ENCODE measurements around the gene SNX2. TPM values are rescaled to one million over a fixed set of nuclear protein-coding genes. Genes with fewer than 3 reads are reported as not detected.

SNX2 gene
- total RNA-seq, 1 donor from 2014 or later: 28.8 TPM

DNA sequence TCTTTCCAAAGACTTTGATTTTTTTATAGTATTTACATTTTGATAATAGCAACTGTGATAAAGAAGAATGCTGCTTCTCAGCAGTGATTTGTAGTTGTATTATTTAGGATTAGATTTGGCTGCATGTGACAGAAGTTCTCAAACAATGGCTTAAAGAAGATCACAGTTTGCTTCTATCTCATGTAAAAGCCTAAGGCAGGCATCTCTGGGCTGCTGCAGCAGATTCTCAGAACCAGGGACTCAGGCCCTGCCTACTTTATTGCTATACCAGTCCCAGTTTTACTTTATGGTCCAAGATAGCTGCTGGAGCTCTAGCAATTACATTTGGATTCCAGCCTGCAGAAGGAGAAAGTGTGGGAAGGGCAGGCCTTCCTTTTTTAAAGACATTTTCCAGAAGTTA lies 8.8 kb upstream of the SNX2 start:
- no peak for DNase-seq (ENCODE audit: low spot score)
- intact Hi-C loops (cut with DNase I): no loop called here

DNA sequence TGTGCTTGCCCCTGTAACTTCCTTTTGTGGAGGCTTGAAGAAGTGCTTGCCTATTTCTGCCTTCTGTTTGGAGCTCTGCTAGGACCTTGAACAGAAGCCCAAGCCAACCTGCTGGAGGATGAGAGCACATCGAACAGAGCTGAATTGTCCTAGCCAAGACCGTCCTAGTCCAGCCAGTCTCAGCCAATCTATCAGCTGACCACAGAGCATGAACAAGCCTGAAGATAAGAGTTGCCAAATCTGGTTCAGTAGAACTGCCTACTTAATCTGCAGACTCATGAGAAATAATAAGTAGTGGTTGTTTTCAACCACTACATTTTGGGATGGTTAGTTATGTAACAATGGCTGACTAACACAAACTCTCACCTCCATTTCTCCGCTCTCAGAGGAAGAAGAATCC lies 4.4 kb upstream of the SNX2 start:
- intact Hi-C loops (cut with DNase I): no loop called here
- no peak for DNase-seq (ENCODE audit: low spot score)

DNA sequence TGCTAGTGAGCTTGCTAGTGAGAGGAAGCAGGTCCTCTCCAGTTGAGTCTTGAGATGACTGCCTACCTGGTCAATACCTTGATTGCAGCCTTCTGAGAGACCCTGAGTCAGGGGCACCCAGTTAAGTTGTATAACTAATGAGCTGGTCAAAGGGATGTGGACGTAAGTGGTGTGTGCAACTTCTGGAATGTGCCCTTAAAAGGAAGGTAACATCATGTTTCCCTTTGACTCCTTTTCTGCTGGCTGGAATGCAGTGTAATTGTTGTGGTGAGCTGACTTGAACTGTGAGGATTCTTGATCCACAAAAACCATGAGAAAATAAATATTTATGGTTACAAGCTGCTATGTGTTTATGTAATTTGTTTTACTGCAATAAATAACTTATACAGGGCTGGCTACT lies 2.4 kb upstream of the SNX2 start:
- intact Hi-C loops (cut with DNase I): no loop called here
- no peak for DNase-seq (ENCODE audit: low spot score)

DNA sequence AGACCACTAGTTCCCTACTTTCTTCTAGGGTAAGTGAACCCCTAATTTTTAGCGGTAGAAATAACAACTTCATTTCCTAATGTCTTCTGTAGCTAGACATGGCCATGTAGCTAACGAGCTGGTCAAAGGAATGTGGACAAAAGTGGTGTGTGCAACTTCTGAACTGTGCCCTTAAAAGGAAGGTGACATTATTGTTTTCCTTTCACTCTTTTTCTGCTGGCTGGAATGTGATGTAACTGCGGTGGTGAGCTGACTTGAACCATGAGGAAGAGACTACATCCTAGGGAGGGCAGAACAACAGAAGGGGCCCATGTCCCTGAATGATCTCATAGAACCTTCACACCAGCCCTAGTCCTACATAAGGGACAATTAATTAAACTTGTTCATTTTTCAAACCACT lies 1.3 kb upstream of the SNX2 start:
- intact Hi-C loops (cut with DNase I): loop anchor here (2.0 kb wide), 1 partner anchor 71 kb away; the partner anchor contains the start of gene SNX24
- DNase-seq (ENCODE audit: low spot score): no peak

DNA sequence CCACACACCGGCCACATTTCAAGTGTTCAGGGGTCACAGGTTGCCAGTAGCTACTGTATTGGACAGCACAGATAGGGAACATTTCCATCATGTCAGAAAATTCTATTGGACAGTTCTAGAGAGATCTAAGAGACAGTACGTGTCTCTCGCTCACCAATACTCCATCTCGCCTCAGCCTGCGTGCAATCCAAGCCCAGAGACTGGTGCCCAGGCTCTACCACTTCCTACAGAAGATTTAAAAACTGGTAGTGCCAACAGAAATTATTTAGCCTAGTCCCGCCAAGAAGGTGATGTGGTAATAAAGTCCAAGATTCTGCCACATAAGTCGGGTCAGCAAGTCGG lies 390 bp upstream of the SNX2 start:
- intact Hi-C loops (cut with DNase I): loop anchor here (2.0 kb wide), 1 partner anchor 70 kb away; the partner anchor contains the start of gene SNX24
- no peak for DNase-seq (ENCODE audit: low spot score)

DNA sequence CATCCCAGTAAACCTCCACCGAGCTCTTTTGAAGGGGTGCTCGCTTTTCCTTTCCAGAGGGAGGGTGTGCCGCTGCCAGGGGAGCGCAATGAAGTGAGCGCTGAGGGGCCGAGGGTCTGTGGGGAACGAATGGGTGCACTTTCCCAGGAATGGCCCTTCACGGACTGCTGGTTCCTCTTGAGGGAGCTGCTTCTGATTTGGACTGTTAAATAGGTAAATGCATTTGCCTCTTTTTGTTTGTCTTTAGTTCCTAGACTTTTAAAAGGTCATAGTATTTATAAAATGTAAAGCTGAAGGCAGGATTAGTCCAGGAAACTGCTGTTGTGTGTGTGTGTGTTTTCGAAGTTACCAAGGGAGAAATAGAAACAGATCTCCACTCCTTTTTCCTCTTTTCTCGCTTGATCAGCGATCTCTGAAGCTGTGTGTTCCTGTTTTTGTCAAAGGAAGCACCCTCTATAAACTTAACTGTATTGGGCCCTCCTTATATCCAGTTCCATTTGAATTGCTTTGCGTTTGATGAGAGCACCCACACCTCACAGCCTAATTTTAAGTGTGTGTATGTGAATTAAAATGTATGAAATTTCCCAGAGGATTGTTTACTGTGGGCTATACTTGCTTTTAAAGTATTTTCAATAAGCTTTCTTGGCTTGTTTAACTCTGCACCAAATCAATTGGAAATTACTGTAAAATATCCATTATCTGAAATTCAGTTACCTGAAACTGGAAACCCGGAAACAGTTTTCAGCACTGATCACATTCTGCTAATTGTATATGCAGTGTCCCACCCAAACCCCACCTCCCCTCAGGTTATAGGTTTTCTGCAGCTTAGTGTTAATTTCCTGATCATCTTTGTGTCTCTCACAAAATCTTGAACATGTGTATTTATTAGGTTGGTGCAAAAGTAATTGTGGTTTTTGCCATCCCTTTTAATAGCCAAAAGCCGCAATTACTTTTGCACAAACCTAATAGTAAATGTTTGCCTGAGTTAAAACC lies 966 bp downstream of the SNX2 start:
- DNase-seq (ENCODE audit: low spot score): no peak
- intact Hi-C loops (cut with DNase I): loop anchor here (2.0 kb wide), 1 partner anchor 69 kb away; the partner anchor contains the start of gene SNX24

DNA sequence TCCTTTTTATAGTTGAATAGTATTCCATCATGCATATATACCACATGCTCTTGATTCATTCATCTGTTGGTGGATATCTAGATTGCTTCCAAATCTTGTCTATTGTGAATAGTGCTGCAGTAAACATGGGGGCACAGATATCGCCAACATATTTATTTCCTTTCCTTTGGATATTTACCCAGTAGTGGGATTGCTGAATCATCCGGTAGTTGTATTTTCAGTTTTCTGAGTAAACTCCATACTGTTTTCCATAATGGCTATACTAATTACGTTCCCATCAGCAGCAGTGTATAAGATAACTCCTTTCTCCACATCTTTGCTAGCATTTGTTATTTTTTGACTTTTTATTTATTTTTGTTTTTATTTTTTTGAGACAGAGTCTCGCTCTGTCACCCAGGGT lies 3.3 kb downstream of the SNX2 start:
- intact Hi-C loops (cut with DNase I): no loop called here
- no peak for DNase-seq (ENCODE audit: low spot score)

DNA sequence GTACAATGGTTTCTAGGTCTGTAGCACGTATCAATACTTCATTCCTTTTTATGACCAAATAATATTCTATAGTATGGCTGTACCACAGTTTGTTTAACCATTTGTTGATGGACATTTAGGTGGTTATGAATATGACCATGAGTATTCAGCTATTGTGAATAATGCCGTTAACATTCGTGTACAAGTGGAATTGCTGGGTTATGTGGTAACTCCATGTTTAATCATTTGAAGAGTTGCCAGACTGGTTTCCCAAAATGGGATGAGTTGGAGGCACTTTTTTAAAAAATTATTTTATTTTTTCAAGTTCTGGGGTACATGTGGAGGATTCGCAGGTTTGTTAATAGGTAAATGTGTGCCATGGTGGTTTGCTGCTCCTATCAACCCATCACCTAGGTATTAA lies 4.6 kb downstream of the SNX2 start:
- no peak for DNase-seq (ENCODE audit: low spot score)
- intact Hi-C loops (cut with DNase I): no loop called here

DNA sequence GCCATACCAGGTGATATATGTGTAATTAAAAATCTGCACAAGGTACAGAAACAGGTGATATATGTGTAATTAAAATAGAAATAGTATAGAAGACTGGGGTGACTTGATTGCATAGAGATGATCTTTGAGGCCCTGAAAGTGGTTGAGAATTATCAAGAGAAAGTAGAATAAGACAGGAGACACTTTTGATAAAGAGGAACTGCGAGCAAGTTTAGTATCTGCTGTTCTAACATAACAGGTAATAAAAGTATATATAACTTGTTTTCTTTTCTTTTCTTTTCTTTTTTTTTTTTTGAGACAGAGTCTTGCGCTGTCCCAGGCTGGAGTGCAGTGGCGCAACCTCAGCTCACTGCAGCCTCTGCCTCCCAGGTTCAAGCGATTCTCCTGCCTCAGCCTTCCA lies 5.4 kb downstream of the SNX2 start:
- DNase-seq (ENCODE audit: low spot score): no peak
- intact Hi-C loops (cut with DNase I): no loop called here

DNA sequence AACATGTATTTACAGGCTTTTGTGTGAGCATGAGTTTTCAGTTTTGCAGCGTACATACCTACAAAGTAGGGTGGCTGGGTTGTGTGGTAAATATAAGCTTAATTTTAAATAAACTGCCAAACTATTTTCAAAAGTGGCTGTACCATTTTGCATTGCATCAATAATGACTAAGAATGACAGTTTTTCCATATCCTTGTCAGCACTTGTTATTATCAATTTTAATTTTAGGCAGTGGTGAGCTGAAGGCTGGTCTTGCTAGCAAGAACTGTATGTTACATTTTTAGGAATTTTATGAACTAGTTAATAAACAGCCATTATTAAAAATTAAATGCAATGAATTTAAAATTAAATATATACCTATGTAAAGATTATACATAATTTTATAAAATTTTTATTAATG lies 6.6 kb downstream of the SNX2 start:
- intact Hi-C loops (cut with DNase I): no loop called here
- DNase-seq (ENCODE audit: low spot score): no peak

DNA sequence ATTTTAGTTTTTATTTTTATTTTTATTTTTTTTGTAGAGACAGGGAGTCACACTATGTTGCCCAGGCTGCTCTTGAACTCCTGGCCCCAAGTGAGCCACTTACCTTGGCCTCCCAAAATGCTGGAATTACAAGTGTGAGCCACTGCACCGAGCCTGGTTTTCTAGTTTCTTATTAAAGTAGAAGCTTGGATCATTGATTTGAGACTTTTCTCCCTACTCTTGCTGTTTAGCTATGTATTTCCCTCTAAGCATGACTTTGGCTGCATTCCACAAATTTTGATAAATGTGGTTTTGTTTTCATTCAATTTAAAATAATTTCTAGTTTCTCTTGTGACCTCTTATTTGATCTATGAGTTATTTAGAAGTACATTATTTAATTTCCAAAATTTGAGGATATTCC lies 10.4 kb downstream of the SNX2 start:
- intact Hi-C loops (cut with DNase I): no loop called here
- DNase-seq (ENCODE audit: low spot score): no peak

DNA sequence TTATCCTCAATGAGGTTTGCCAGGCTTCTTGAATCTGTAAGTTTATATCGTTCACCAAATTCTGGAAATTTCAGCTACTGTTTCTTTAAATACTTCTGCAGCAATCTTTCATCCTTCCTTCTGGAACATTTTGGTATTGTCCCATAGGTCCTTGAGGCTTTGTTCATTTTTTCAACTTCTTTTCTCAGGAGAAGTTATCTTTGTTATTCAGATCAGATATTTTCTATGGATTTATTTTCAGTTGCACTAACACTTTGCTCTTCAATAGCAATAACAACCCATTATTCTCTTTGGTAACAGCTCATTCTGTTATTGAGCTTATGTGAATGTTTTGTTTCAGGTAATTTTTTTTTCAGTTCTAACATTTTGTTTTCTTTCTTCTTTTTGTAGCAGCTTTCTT lies 13.5 kb downstream of the SNX2 start:
- intact Hi-C loops (cut with DNase I): no loop called here
- no peak for DNase-seq (ENCODE audit: low spot score)

DNA sequence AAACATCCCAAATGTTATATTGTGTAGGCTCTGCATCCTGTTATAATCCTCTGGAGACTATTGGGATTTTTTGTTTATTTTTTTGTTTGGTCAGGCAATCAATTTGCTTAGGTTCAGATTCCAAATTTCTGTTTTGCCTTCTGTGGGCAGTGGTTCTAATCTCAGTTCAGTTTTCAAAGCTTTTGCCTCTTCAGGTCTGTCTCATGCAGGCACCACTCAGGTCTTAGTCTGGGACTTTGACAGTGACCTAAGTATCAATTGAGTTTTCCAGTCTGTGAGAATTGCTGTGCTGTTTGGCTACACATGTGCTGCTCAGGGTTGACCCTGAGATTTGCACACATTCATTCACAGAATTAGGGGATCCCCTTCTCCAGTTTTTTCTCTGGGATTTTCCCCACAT lies 14.1 kb downstream of the SNX2 start:
- no peak for DNase-seq (ENCODE audit: low spot score)
- intact Hi-C loops (cut with DNase I): no loop called here

DNA sequence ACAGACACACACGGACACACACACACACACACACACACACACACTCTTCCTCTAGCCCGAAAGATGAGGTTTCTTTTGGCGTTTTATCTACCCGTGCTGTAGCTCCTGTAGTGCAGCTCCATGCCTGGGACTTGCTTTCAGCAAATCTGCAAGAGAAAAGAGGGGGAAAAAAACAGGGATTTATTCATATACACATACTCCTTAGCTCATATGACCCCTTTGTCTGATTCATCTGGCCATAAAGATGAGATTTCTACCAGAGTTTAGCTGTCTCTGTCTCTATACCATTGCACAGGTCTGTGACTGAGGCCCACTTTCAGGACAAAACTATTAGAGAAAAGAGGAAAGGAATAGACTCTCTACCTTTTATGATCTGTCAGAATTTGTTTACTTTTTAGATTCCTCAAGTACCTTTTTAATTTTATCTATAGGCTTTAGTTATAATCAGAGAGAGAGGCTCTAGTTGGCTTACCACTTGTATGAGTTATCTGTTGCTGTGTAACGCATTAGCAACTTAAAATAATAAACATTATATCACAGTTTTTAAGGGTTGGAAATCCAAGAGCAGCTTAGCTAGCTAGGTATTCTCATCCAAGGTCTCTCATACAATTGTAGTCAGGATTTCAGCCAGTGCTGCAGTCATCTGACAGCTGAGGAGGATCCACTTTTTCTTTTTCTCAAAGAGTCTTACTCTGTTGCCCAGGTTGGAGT lies 14.7 kb downstream of the SNX2 start:
- intact Hi-C loops (cut with DNase I): no loop called here
- DNase-seq (ENCODE audit: low spot score): no peak

DNA sequence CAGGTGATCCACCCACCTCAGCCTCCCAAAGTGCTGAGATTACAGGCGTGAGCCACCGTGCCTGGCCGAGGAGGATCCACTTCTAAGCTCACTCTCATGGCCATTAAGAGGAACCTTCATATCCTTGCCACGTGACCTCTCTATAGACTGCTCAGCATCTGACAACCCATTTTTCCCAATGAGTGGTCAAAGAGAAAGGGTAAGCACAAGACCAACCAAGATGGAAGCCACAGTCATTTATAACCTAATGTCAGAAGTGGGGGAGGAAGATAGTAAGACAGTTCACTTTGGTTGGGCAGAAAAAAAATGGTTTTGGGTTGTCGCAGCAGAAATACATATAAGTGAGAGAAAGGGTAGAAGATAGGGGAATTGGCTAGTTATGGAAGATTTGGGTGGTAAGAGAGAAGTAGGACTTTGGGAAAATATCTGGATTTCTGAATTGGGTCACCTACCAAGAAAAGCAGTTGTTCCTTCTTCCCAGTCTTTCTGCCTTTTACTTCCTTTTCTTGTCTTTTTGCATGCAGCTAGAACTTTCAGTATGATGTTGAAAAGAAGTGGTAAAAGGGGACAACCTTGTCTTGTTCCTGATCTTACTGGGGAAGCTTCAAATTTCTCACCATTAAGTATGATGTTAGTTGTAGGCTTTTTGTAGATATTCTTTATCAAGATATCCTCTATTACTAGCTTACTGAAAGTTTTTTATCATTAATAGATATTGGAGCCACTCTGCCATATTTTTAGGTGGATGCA lies 15.6 kb downstream of the SNX2 start:
- intact Hi-C loops (cut with DNase I): no loop called here
- DNase-seq (ENCODE audit: low spot score): no peak

DNA sequence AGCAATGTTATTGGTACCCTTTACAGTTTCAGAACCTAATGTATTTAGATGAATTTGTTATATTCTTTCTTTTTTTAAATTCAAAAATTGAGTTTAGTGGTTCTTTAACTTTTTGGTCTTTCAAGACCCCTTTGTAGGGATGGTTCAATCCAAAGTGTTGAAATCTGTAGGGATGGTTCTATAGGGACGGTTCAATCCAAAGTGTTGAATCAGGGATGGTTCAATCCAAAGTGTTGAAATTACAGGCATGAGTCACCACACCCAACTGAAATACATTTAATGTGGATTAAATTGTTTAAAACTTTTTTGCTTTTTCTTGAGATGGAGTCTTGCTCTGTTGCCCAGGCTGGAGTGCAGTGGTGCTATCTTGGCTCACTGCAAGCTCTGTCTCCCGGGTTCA lies 30.6 kb downstream of the SNX2 start:
- DNase-seq (ENCODE audit: low spot score): no peak
- intact Hi-C loops (cut with DNase I): no loop called here

DNA sequence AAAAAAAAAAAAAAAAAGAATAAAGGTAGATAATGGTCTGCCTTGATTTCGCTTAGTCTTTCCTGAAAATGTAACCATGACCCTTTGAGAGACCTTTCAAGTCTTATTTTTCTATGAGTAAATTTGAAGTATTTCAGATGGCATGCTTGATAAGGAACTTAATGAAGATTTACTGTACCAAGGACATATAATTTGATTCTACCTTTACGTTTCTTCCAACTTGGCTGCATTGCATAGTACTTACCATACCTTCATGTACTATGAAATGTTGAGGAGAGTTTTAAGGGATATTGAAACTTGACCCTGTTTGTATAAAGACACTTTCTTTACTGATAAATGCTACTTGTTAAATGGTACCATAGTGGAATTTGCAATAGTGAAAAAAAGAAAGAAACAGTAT lies 35.5 kb downstream of the SNX2 start:
- no peak for DNase-seq (ENCODE audit: low spot score)
- intact Hi-C loops (cut with DNase I): no loop called here

DNA sequence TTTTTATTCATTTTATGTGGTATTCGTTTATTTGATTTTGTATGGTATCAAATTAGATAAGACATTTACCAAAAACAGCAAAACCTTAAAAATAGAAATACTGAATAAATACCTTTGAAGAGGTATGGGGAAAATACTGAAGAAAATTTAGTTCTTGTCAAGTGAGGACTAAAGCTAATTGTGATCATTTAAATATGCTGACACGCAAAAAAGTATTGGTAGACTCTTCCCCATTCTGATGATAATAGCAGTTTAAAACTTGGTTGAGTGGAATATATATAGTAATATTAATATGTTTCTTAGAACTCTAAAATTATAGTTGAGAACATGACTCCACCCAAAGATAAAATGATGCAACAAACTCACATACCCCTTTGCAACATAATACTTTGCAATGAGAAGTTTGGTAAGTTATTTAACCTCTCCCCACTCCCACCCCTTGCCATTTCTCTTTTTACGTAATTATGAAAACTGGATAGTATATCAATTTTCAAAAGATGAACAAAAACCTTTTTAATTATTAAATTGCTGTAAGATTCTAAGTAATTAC lies 40.4 kb downstream of the SNX2 start:
- intact Hi-C loops (cut with DNase I): no loop called here
- DNase-seq (ENCODE audit: low spot score): no peak

DNA sequence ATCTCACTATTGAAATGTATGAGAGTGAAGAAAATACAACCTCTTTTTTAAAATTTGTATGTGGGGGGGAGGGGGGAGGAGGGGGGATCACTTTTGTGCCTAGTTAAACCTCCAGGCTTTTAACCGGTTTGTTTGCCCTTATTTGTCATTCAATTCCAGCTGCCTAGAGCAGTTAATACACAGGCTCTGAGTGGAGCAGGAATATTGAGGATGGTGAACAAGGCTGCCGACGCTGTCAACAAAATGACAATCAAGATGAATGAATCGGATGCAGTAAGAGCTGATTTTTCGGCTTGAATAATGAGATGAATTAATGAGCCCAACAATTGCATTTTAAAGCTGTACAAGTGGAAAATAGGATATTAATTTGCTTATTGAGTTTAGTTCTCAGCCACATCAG lies 41.9 kb downstream of the SNX2 start:
- intact Hi-C loops (cut with DNase I): no loop called here
- no peak for DNase-seq (ENCODE audit: low spot score)

DNA sequence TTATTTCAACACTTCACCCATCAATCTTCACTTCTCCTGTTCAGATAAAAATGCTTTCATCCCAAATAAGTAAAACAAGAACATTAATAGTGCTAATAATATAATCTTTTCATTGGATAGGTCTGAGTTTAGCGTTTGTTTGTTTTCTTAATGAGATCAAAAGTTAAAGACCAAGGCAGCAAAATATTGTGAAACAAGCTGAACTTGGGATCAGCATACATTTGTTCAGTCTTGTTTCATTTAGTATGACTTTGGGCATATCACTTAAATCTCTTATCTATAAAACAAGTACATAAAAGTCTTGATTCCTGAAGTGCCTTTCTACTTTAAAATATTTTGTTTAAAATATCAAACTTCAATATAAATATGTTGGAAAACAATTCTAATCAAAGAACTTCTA lies 57.1 kb downstream of the SNX2 start:
- intact Hi-C loops (cut with DNase I): no loop called here
- no peak for DNase-seq (ENCODE audit: low spot score)
